Smooth muscle cell (in vitro differentiated cells): ENCODE data around the gene VAPA. TPM values are rescaled to one million over a fixed set of nuclear protein-coding genes. Genes with fewer than 3 reads are reported as not detected.

Experiments
- DNase-seq: peaks from one replicate; lab custom pipeline; 2025; ENCODE audit not compliant: unreplicated experiment; lab: John Stamatoyannopoulos, UW
- H2AFZ ChIP-seq: fragments of 200-600 bp; sonication (generic); 2 replicates; pipeline ENCODE4 v1.6.0; 2016; ENCODE audit warnings: antibody characterized with exemption, low read depth, mild to moderate bottlenecking
- H3F3A ChIP-seq: fragments of 200-600 bp; sonication (generic); 2 replicates; pipeline ENCODE4 v1.6.0; 2017; ENCODE audit warnings: antibody characterized with exemption, low read depth
- H3K27ac ChIP-seq: fragments of 200-600 bp; sonication (generic); 2 replicates; pipeline ENCODE4 v1.5.1; 2016; ENCODE audit warnings: low read depth, mild to moderate bottlenecking
- H3K27me3 ChIP-seq: fragments of 200-600 bp; sonication (generic); 2 replicates; pipeline ENCODE4 v1.6.1; 2016; ENCODE audit warnings: low read depth, mild to moderate bottlenecking
- H3K36me3 ChIP-seq: fragments of 200-600 bp; sonication (generic); 2 replicates; pipeline ENCODE4 v1.5.1; 2016; ENCODE audit warnings: low read depth
- H3K4me1 ChIP-seq: fragments of 200-600 bp; sonication (generic); 2 replicates; pipeline ENCODE4 v1.5.1; 2016; ENCODE audit warnings: low read depth
- H3K4me2 ChIP-seq: fragments of 200-600 bp; sonication (generic); 2 replicates; pipeline ENCODE4 v1.6.0; 2016; ENCODE audit warnings: mild to moderate bottlenecking
- H3K4me3 ChIP-seq: fragments of 200-600 bp; sonication (generic); 2 replicates; pipeline ENCODE4 v1.5.1; 2016; ENCODE audit warnings: mild to moderate bottlenecking
- H3K79me2 ChIP-seq: fragments of 200-600 bp; sonication (generic); 2 replicates; pipeline ENCODE4 v1.6.0; 2016; ENCODE audit warnings: low read depth, mild to moderate bottlenecking
- H3K9ac ChIP-seq: fragments of 200-600 bp; sonication (generic); 2 replicates; pipeline ENCODE4 v1.6.0; 2016; ENCODE audit warnings: low read depth
- H3K9me3 ChIP-seq: fragments of 200-600 bp; sonication (generic); replicated peaks from 2 replicates; pipeline ENCODE4 v1.5.1; 2016; ENCODE audit warnings: low read depth
- H4K20me1 ChIP-seq: fragments of 200-600 bp; sonication (generic); 2 replicates; pipeline ENCODE4 v1.6.0; 2016; ENCODE audit warnings: low read depth
- WGBS: methylation state at CpG from one replicate; pipeline ENCODE4 v1.1.7; 2016; ENCODE audit warnings: low lambda C conversion rate; 5-methylcytosine and 5-hydroxymethylcytosine counted together
- polyA plus RNA-seq: library from polyadenylated mRNA; unstranded; fragments of >200 nt; fragmentation: Nextera tagmentation; extraction: Ambion mirVana; gene quantifications from 2 replicates; pipeline ENCODE4 v1.2.1, GENCODE V29; 2016
- total RNA-seq: library from RNA; depleted of rRNA; stranded (reverse); fragments of >200 nt; gene quantifications from 2 replicates; pipeline ENCODE4 v1.2.3, GENCODE V29; 2014
- TF ChIP-seq, protein P1 (sequence below): fragments of 200-600 bp; sonication (generic); IDR thresholded peaks from 2 replicates; pipeline ENCODE4 v1.5.1; 2017; ENCODE audit warnings: borderline replicate concordance, mild to moderate bottlenecking, antibody characterized with exemption; ENCODE audit not compliant: insufficient read depth, poor library complexity, severe bottlenecking

VAPA gene
- total and polyA plus RNA-seq, 2 experiments from 2014 or later: 315 to 350 TPM

DNA sequence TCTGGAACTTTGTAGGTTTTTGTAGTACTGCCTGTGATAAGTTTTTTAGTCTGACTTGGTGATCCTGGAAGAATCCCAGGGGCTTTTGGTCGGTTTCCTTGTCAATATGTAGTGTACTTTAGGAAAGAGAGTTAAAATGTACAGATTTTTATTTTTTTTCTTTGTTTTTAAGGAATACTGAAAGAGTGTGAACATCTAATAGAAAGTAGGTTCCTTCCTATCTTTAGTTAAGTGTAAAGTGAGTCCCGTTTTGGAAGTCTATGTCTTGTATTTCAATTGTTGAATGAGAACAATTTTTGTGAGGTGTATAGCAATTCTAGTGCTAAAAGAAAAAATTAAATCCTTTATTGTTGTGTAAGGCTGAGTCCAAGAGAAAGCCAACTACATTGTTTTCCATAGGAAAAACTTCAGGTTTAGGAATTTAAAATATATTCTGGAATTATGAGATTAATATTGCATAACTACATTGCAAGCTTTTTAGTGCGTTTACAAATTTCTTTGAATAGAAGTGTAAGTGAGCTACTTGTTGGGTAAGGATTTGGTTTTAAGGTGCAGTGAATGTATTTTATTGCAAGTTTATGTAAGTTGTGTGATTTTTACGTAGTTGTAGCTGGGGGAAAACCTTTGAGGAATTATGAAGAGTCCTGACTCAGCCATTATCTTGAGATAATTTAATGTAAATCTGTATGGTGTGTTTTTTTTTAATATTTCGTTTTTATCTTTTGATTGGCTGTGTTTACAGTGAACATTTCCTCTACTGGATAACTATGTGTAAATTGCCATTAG lies 1.7 kb downstream of the VAPA start:
- H4K20me1 ChIP-seq: peaks cover 59% of the 10 kb centered on the region
- peak overlapping the region; percentile 88 for H3K4me2 ChIP-seq
- 6% methylated on average over 5 of the region's 5 CpGs for WGBS
- H2AFZ ChIP-seq: no peak overlapping the region
- TF ChIP-seq, protein P1, sequence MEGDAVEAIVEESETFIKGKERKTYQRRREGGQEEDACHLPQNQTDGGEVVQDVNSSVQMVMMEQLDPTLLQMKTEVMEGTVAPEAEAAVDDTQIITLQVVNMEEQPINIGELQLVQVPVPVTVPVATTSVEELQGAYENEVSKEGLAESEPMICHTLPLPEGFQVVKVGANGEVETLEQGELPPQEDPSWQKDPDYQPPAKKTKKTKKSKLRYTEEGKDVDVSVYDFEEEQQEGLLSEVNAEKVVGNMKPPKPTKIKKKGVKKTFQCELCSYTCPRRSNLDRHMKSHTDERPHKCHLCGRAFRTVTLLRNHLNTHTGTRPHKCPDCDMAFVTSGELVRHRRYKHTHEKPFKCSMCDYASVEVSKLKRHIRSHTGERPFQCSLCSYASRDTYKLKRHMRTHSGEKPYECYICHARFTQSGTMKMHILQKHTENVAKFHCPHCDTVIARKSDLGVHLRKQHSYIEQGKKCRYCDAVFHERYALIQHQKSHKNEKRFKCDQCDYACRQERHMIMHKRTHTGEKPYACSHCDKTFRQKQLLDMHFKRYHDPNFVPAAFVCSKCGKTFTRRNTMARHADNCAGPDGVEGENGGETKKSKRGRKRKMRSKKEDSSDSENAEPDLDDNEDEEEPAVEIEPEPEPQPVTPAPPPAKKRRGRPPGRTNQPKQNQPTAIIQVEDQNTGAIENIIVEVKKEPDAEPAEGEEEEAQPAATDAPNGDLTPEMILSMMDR: no peak
- peaks cover 2% of the 10 kb centered on the region for H3F3A ChIP-seq
- no peaks in the 10 kb centered on the region for H3K9me3 ChIP-seq
- H3K27me3 ChIP-seq: no peaks in the 10 kb centered on the region
- DNase-seq: no peak
- peak overlapping the region; percentile 85 for H3K4me3 ChIP-seq
- H3K79me2 ChIP-seq: peaks cover 63% of the 10 kb centered on the region
- no peaks in the 10 kb centered on the region for H3K36me3 ChIP-seq
- peak overlapping the region; percentile 100 for H3K27ac ChIP-seq
- peak overlapping the region; percentile 100 for H3K9ac ChIP-seq
- peaks cover 31% of the 10 kb centered on the region for H3K4me1 ChIP-seq

DNA sequence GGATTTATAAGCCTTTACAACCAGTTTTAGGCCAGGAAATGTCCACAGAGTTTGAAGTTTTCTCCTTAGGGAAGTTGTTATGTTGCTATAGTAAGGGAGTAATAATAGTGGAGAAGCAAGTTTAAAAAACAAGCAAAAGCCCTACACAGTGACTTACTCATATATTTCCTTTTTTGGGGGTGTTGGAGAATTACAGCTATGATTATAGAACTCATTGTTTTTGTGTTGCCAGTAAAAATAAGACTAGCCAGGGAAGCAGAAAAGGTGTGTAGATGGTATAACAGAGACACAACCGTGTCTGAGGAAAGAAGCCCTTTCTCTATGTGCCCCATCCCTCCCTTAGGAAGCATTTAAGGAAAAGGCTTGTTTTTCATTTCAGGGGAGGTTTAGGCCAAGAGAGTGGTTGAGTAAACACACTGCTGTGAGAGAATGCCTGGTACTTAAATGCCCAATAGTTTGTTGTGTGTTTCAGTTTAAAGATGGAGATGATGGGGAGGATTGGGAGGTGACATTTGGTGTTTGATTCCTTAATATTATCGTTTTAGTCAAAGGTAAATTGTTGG lies 2.3 kb downstream of the VAPA start:
- peaks cover 31% of the 10 kb centered on the region for H3K4me1 ChIP-seq
- no peak for DNase-seq
- H3K4me2 ChIP-seq: peak overlapping the region; percentile 88
- no peaks in the 10 kb centered on the region for H3K27me3 ChIP-seq
- H2AFZ ChIP-seq: no peak overlapping the region
- H3K79me2 ChIP-seq: peaks cover 70% of the 10 kb centered on the region
- TF ChIP-seq, protein P1: no peak
- H3F3A ChIP-seq: peaks cover 3% of the 10 kb centered on the region
- no peaks in the 10 kb centered on the region for H3K36me3 ChIP-seq
- peaks cover 66% of the 10 kb centered on the region for H4K20me1 ChIP-seq
- peak overlapping the region; percentile 85 for H3K4me3 ChIP-seq
- WGBS: 18% methylated on average over 2 of the region's 2 CpGs
- peak overlapping the region; percentile 100 for H3K9ac ChIP-seq
- peak overlapping the region; percentile 100 for H3K27ac ChIP-seq
- H3K9me3 ChIP-seq: no peaks in the 10 kb centered on the region

DNA sequence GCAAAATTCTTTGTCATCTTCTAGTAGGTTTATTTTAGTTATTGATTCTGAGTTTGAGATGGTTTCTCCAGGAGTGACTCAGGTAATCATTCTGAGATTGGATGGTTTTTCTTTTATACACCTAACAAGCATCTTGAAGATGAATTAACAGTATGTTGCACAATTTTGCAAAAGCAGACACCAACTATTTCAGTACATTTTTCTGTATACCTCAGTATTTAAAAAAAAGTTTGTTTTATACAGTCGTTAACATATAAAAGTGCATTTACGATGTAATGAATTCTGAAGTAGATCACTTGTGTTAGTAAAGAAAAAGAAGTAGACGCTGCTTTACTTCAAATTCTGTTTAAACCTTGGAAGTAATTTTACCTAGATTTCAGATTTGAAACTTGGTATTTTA lies 3.0 kb downstream of the VAPA start:
- no peaks in the 10 kb centered on the region for H3K9me3 ChIP-seq
- H4K20me1 ChIP-seq: peaks cover 72% of the 10 kb centered on the region
- peak overlapping the region; percentile 100 for H3K9ac ChIP-seq
- peaks cover 31% of the 10 kb centered on the region for H3K4me1 ChIP-seq
- peaks cover 3% of the 10 kb centered on the region for H3F3A ChIP-seq
- TF ChIP-seq, protein P1: no peak
- H3K4me2 ChIP-seq: peak overlapping the region; percentile 88
- 81% methylated on average over 3 of the region's 3 CpGs for WGBS
- no peak overlapping the region for H2AFZ ChIP-seq
- peaks cover 77% of the 10 kb centered on the region for H3K79me2 ChIP-seq
- H3K27ac ChIP-seq: peak overlapping the region; percentile 100
- DNase-seq: no peak
- H3K27me3 ChIP-seq: no peaks in the 10 kb centered on the region
- peak overlapping the region; percentile 85 for H3K4me3 ChIP-seq
- H3K36me3 ChIP-seq: no peaks in the 10 kb centered on the region
